B cell (primary cell): ENCODE measurements around the gene SMC6. TPM values are rescaled to one million over a fixed set of nuclear protein-coding genes. Genes with fewer than 3 reads are reported as not detected.

Experiments used
- ATAC-seq: fragments of 200-7000 bp; cut with Tn5 transposase; one replicate; pipeline ENCODE4 v1.10.0; 2021; ENCODE audit warnings: low read depth, mild to moderate bottlenecking, moderate number of reproducible peaks, moderate library complexity
- CTCF ChIA-PET: fragments of 350-600 bp; sonication (Branson Sonifier 250); formaldehyde crosslinking; loops from one replicate; lab custom pipeline; 2021; ENCODE audit warnings: antibody characterized with exemption, inconsistent platforms; lab: Charles Lee
- POLR2A ChIA-PET: fragments of 350-600 bp; sonication (Branson Sonifier 250); formaldehyde crosslinking; loops from one replicate; lab custom pipeline; 2021; ENCODE audit warnings: antibody characterized with exemption; lab: Charles Lee
- DNase-seq: peaks from one replicate; pipeline ENCODE4 v3.0.0; 2013
- H2AFZ ChIP-seq: 2 replicates; pipeline ENCODE4 v1.6.1; 2012; ENCODE audit warnings: mild to moderate bottlenecking, low read depth, low read length; ENCODE audit not compliant: insufficient read depth, poor library complexity, severe bottlenecking
- H3K27ac ChIP-seq, 2 donors: 1 replicate in 1 of 2; 2 replicates in 1 of 2; pipeline ENCODE4 v1.5.1; 2012 to 2013; ENCODE audit warnings: low read length in 2 of 2, mild to moderate bottlenecking in 2 of 2, moderate library complexity in 1 of 2
- H3K27me3 ChIP-seq, 4 experiments: fragments of 200-600 bp in 1 of 4; sonication (generic) in 1 of 4; replicated peaks in 1 of 4; 1 replicate in 2 of 4; 2 replicates in 2 of 4; pipeline versions ENCODE4 v1.6.1 to v1.7.0; 2013 to 2016; ENCODE audit warnings: low read length in 3 of 4, mild to moderate bottlenecking in 2 of 4, mixed read lengths in 1 of 4, moderate library complexity in 1 of 4; ENCODE audit not compliant: insufficient read depth in 4 of 4, control insufficient read depth in 3 of 4; ENCODE audit errors: control extremely low read depth in 1 of 4
- H3K36me3 ChIP-seq, 2 experiments: replicated peaks in 1 of 2; 1 replicate in 1 of 2; 2 replicates in 1 of 2; pipeline versions ENCODE4 v1.6.1 to v1.7.1; 2013; ENCODE audit warnings: low read length in 1 of 2; ENCODE audit not compliant: insufficient read depth in 2 of 2, control insufficient read depth in 1 of 2; ENCODE audit errors: control extremely low read depth in 1 of 2, extremely low read depth in 1 of 2
- H3K4me1 ChIP-seq, 2 donors: fragments of 200-600 bp in 1 of 2; sonication (generic) in 1 of 2; 1 replicate in 1 of 2; 2 replicates in 1 of 2; pipeline versions ENCODE4 v1.5.1 to v1.6.1; 2013 to 2017; ENCODE audit warnings: low read length in 2 of 2; ENCODE audit not compliant: control insufficient read depth in 2 of 2, insufficient read depth in 2 of 2
- H3K4me2 ChIP-seq: replicated peaks from 2 replicates; pipeline ENCODE3; 2012; ENCODE audit warnings: mild to moderate bottlenecking, low read depth, low read length; ENCODE audit not compliant: poor library complexity, severe bottlenecking
- H3K4me3 ChIP-seq, 5 experiments: fragments of 200-600 bp in 1 of 5; sonication (generic) in 1 of 5; 1 replicate in 3 of 5; 2 replicates in 2 of 5; pipeline versions ENCODE4 v1.5.1 to v1.7.0; 2011 to 2016; ENCODE audit warnings: low read length in 4 of 5, mild to moderate bottlenecking in 4 of 5, low read depth in 2 of 5, control low read depth in 1 of 5, moderate library complexity in 1 of 5; ENCODE audit not compliant: insufficient read depth in 1 of 5; ENCODE audit errors: control extremely low read depth in 1 of 5, extremely low read depth in 1 of 5
- H3K79me2 ChIP-seq: fragments of 200-600 bp; sonication (generic); one replicate; pipeline ENCODE4 v1.6.0; 2016; ENCODE audit warnings: low read length; ENCODE audit not compliant: control insufficient read depth, insufficient read depth
- H3K9ac ChIP-seq: fragments of 200-600 bp; sonication (generic); 2 replicates; pipeline ENCODE4 v1.6.1; 2017; ENCODE audit warnings: mild to moderate bottlenecking, low read length, moderate library complexity
- H3K9me3 ChIP-seq, 3 donors: one replicate each; pipeline versions ENCODE4 v1.6.1 to v1.7.1; 2013; ENCODE audit warnings: low read length in 2 of 3; ENCODE audit not compliant: control insufficient read depth in 2 of 3, insufficient read depth in 1 of 3; ENCODE audit errors: control extremely low read depth in 1 of 3
- H4K20me1 ChIP-seq: 2 replicates; pipeline ENCODE4 v1.6.0; 2012; ENCODE audit warnings: mild to moderate bottlenecking, low read length; ENCODE audit not compliant: insufficient read depth, control insufficient read depth, poor library complexity, severe bottlenecking
- H3K27ac Mint-ChIP-seq: one replicate; pipeline ENCODE4 v1.8.0; 2021; ENCODE audit warnings: mixed read lengths
- H3K27me3 Mint-ChIP-seq: one replicate; pipeline ENCODE4 v1.8.0; 2021; ENCODE audit warnings: mixed read lengths
- H3K4me1 Mint-ChIP-seq: one replicate; pipeline ENCODE4 v1.8.0; 2021; ENCODE audit warnings: mixed read lengths
- H3K4me3 Mint-ChIP-seq: one replicate; pipeline ENCODE4 v1.8.0; 2021; ENCODE audit warnings: mixed read lengths
- H3K9me3 Mint-ChIP-seq: one replicate; pipeline ENCODE4 v1.8.0; 2022; ENCODE audit warnings: mixed read lengths; ENCODE audit not compliant: insufficient read depth
- CTCF ChIP-seq: fragments of 200-600 bp; IDR thresholded peaks from one replicate; pipeline ENCODE4 v1.8.0; 2022; ENCODE audit warnings: antibody characterized with exemption, mild to moderate bottlenecking
- EZH2 ChIP-seq: IDR thresholded peaks from 2 replicates; pipeline ENCODE4 v1.6.1; 2012; ENCODE audit warnings: borderline replicate concordance, low read depth, mild to moderate bottlenecking, moderate library complexity, low read length; ENCODE audit not compliant: insufficient read depth, poor library complexity, severe bottlenecking
- WGBS: methylation state at CpG from one replicate; pipeline ENCODE4 v1.1.5; 2013; ENCODE audit warnings: missing lambda C conversion rate; ENCODE audit not compliant: insufficient coverage; 5-methylcytosine and 5-hydroxymethylcytosine counted together
- intact Hi-C: fragments of 100-400 bp; cut with micrococcal nuclease; formaldehyde crosslinking; loops from one replicate; pipeline ENCODE4 v1.10.0; 2022
- polyA plus RNA-seq: library from polyadenylated mRNA; depleted of rRNA; stranded (reverse); fragments of >200 nt; gene quantifications from 2 replicates; pipeline ENCODE4 v1.2.3, GENCODE V29; 2012
- total RNA-seq, 2 donors: library from RNA; stranded (reverse); fragments of 120-200 nt in 1 of 2; gene quantifications; 1 replicate in 1 of 2; 2 replicates in 1 of 2; pipeline versions ENCODE4 v1.2.3 to v1.2.4, GENCODE V29; 2013 to 2022

The SMC6 gene
- total and polyA plus RNA-seq, 2 donors (not counting 1 experiment from before 2014, with no cell fraction given) = 27.2 to 111 TPM

GRCh38 chr2:17765398-17765797 lies 11.8 kb upstream of the SMC6 start:
- H3K27me3 ChIP-seq = no peaks in the 10 kb centered on the region
- no peaks in the 10 kb centered on the region for H3K9me3 ChIP-seq
- H3K4me2 ChIP-seq = no peak overlapping the region
- H3K36me3 ChIP-seq = peaks cover 6 to 12% of the 10 kb centered on the region in 2 experiments
- Mint-ChIP-seq H3K27ac (no peak overlapping the region), H3K27me3 (no peaks in the 10 kb centered on the region), H3K4me1 (no peaks in the 10 kb centered on the region), H3K4me3 (no peak overlapping the region), H3K9me3 (no peaks in the 10 kb centered on the region)
- no peak for ATAC-seq
- H2AFZ ChIP-seq = no peak overlapping the region
- no peak overlapping the region for H3K9ac ChIP-seq
- TF ChIP-seq EZH2 = no peak
- TF ChIP-seq CTCF = no peak
- WGBS = no CpG with 5 or more reads among the region's 2 CpGs
- peaks cover 31% of the 10 kb centered on the region for H3K79me2 ChIP-seq
- H3K4me3 ChIP-seq = no peak overlapping the region
- no peak for DNase-seq
- CTCF ChIA-PET = no interaction called here
- no peak overlapping the region for H3K27ac ChIP-seq
- POLR2A ChIA-PET = no interaction called here
- no peaks in the 10 kb centered on the region for H3K4me1 ChIP-seq
- H4K20me1 ChIP-seq = no peaks in the 10 kb centered on the region
- intact Hi-C loops = no loop called here

GRCh38 chr2:17763641-17764333 lies 10.2 kb upstream of the SMC6 start:
- DNase-seq (no peak), ATAC-seq (no peak)
- CTCF ChIA-PET = interaction anchor here (1.0 kb wide), 1 partner anchor 58 kb away, joined by 3 read pairs; no protein-coding TSS in a partner anchor
- Histone ChIP-seq H3K27me3 (no peaks in the 10 kb centered on the region), H3K9me3 (no peaks in the 10 kb centered on the region), H3K36me3 (peaks cover 9 to 10% of the 10 kb centered on the region in 2 experiments), H3K79me2 (peaks cover 46% of the 10 kb centered on the region), H4K20me1 (no peaks in the 10 kb centered on the region), H3K4me1 (no peaks in the 10 kb centered on the region), H3K27ac (no peak overlapping the region), H3K4me2 (no peak overlapping the region), H3K4me3 (no peak overlapping the region), H2AFZ (no peak overlapping the region), H3K9ac (no peak overlapping the region)
- WGBS = 100% methylated on average over 2 of the region's 10 CpGs
- Mint-ChIP-seq H3K27me3 (no peaks in the 10 kb centered on the region), H3K9me3 (no peaks in the 10 kb centered on the region), H3K4me3 (no peak overlapping the region), H3K27ac (no peak overlapping the region), H3K4me1 (peaks cover 8% of the 10 kb centered on the region)
- TF ChIP-seq EZH2 (no peak), CTCF (no peak)
- POLR2A ChIA-PET = no interaction called here
- intact Hi-C loops = no loop called here
